Skeletal muscle tissue (tissue), 4 donors: ENCODE results near the gene RNF227. TPM values are rescaled to one million over a fixed set of nuclear protein-coding genes. Genes with fewer than 3 reads are reported as not detected.
A peak's percentile ranks its signal among the peaks of the same experiment; 100 is the strongest.

Source experiments
- H3K27ac ChIP-seq: one replicate; pipeline ENCODE4 v1.7.0; 2013; ENCODE audit warnings: mild to moderate bottlenecking, low read depth, low read length, inconsistent platforms
- H3K27me3 ChIP-seq, 3 donors: one replicate each; pipeline ENCODE4 v1.7.0; 2013; ENCODE audit warnings: low read length in 3 of 3; ENCODE audit not compliant: control insufficient read depth in 3 of 3, insufficient read depth in 3 of 3
- H3K36me3 ChIP-seq, 3 donors: one replicate each; pipeline ENCODE4 v1.7.0; 2013; ENCODE audit warnings: low read length in 3 of 3; ENCODE audit not compliant: control insufficient read depth in 3 of 3, insufficient read depth in 3 of 3
- H3K4me1 ChIP-seq, 3 donors: one replicate each; pipeline ENCODE4 v1.7.0; 2013; ENCODE audit warnings: low read length in 3 of 3, mild to moderate bottlenecking in 3 of 3; ENCODE audit not compliant: control insufficient read depth in 3 of 3, insufficient read depth in 3 of 3
- H3K4me3 ChIP-seq, 3 donors: one replicate each; pipeline ENCODE4 v1.7.0; 2013; ENCODE audit warnings: low read length in 3 of 3
- H3K9ac ChIP-seq, 3 donors: one replicate each; pipeline ENCODE4 v1.7.0; 2013; ENCODE audit warnings: low read length in 3 of 3, mild to moderate bottlenecking in 3 of 3, moderate library complexity in 2 of 3, low read depth in 1 of 3
- H3K9me3 ChIP-seq, 3 donors: one replicate each; pipeline ENCODE4 v1.7.0; 2013; ENCODE audit warnings: low read length in 3 of 3; ENCODE audit not compliant: control insufficient read depth in 3 of 3
- total RNA-seq: library from RNA; depleted of rRNA; stranded (reverse); fragments of >200 nt; gene quantifications from one replicate; pipeline ENCODE4 v1.2.3, GENCODE V29; 2014
- donor health status: Osteomylitis.

RNF227 gene
- total RNA-seq, 1 donor from 2014 or later, result 2.6 TPM

- Histone ChIP-seq H3K27me3 (no peaks in the 10 kb centered on the region), H3K27ac (no peak overlapping the region), H3K9me3 (no peaks in the 10 kb centered on the region), H3K36me3 (peaks cover 55 to 66% (median 60%) of the 10 kb centered on the region in 3 donors), H3K9ac (no peak overlapping the region), H3K4me1 (no peaks in the 10 kb centered on the region), H3K4me3 (no peak overlapping the region)
Observed at GRCh38 chr17:7946441-7946840, 30.4 kb upstream of the RNF227 start.

- Histone ChIP-seq H3K27ac (no peak overlapping the region), H3K4me1 (no peaks in the 10 kb centered on the region), H3K9me3 (no peaks in the 10 kb centered on the region), H3K9ac (no peak overlapping the region), H3K4me3 (no peak overlapping the region), H3K36me3 (peaks cover 59 to 68% (median 62%) of the 10 kb centered on the region in 3 donors), H3K27me3 (no peaks in the 10 kb centered on the region)
Observed at GRCh38 chr17:7945651-7946050, 29.6 kb upstream of the RNF227 start.

- H3K27me3 ChIP-seq, result no peaks in the 10 kb centered on the region
- H3K4me3 ChIP-seq, result no peak overlapping the region
- no peak overlapping the region for H3K9ac ChIP-seq
- H3K27ac ChIP-seq, result no peak overlapping the region
- H3K4me1 ChIP-seq, result no peaks in the 10 kb centered on the region
- no peaks in the 10 kb centered on the region for H3K9me3 ChIP-seq
- H3K36me3 ChIP-seq, result peaks cover 67 to 79% (median 72%) of the 10 kb centered on the region in 3 donors
Observed at GRCh38 chr17:7944326-7944725, 28.2 kb upstream of the RNF227 start.

- H3K27me3 ChIP-seq, result no peaks in the 10 kb centered on the region
- H3K9me3 ChIP-seq, result no peaks in the 10 kb centered on the region
- H3K27ac ChIP-seq, result no peak overlapping the region
- peaks cover 61 to 71% (median 64%) of the 10 kb centered on the region in 3 donors for H3K36me3 ChIP-seq
- no peak overlapping the region for H3K4me3 ChIP-seq
- H3K4me1 ChIP-seq, result no peaks in the 10 kb centered on the region
- peak overlapping the region in 1 of 3 donors; percentile 3 for H3K9ac ChIP-seq
Observed at GRCh38 chr17:7943291-7943690, 27.2 kb upstream of the RNF227 start.

- Histone ChIP-seq H3K9ac (no peak overlapping the region), H3K27me3 (no peaks in the 10 kb centered on the region), H3K36me3 (peaks cover 41 to 61% (median 57%) of the 10 kb centered on the region in 3 donors), H3K9me3 (no peaks in the 10 kb centered on the region), H3K4me1 (no peaks in the 10 kb centered on the region), H3K27ac (no peak overlapping the region), H3K4me3 (no peak overlapping the region)
Observed at GRCh38 chr17:7940743-7941142, 24.7 kb upstream of the RNF227 start.

- H3K9me3 ChIP-seq, result no peaks in the 10 kb centered on the region
- H3K9ac ChIP-seq, result no peak overlapping the region
- no peaks in the 10 kb centered on the region for H3K27me3 ChIP-seq
- no peak overlapping the region for H3K27ac ChIP-seq
- no peak overlapping the region for H3K4me3 ChIP-seq
- H3K36me3 ChIP-seq, result peaks cover 37 to 57% (median 54%) of the 10 kb centered on the region in 3 donors
- no peaks in the 10 kb centered on the region for H3K4me1 ChIP-seq
Observed at GRCh38 chr17:7940034-7940433, 23.9 kb upstream of the RNF227 start.

GRCh38 chr17:7935859-7936258, 19.8 kb upstream of the RNF227 start:
- Histone ChIP-seq H3K4me3 (no peak overlapping the region), H3K9ac (no peak overlapping the region), H3K36me3 (peaks cover 15 to 40% (median 27%) of the 10 kb centered on the region in 3 donors), H3K4me1 (peaks cover 20 to 25% (median 24%) of the 10 kb centered on the region in 3 donors), H3K9me3 (no peaks in the 10 kb centered on the region), H3K27ac (no peak overlapping the region), H3K27me3 (no peaks in the 10 kb centered on the region)

GRCh38 chr17:7932949-7933348, 16.9 kb upstream of the RNF227 start:
- no peaks in the 10 kb centered on the region for H3K27me3 ChIP-seq
- peaks cover 12 to 26% (median 13%) of the 10 kb centered on the region in 3 donors for H3K36me3 ChIP-seq
- no peaks in the 10 kb centered on the region for H3K9me3 ChIP-seq
- peak overlapping the region; percentile 98 to 100 (median 98) for H3K4me3 ChIP-seq
- peaks cover 20 to 28% (median 25%) of the 10 kb centered on the region in 3 donors for H3K4me1 ChIP-seq
- peak overlapping the region; percentile 81 to 94 (median 93) for H3K9ac ChIP-seq
- H3K27ac ChIP-seq, result peak overlapping the region; percentile 85

GRCh38 chr17:7932483-7932891, 16.4 kb upstream of the RNF227 start:
- no peaks in the 10 kb centered on the region for H3K9me3 ChIP-seq
- no peaks in the 10 kb centered on the region for H3K27me3 ChIP-seq
- peak overlapping the region; percentile 98 to 100 (median 98) for H3K4me3 ChIP-seq
- H3K36me3 ChIP-seq, result peaks cover 12 to 26% (median 13%) of the 10 kb centered on the region in 3 donors
- peak overlapping the region; percentile 85 for H3K27ac ChIP-seq
- H3K4me1 ChIP-seq, result peaks cover 20 to 28% (median 25%) of the 10 kb centered on the region in 3 donors
- peak overlapping the region; percentile 81 to 94 (median 93) for H3K9ac ChIP-seq

GRCh38 chr17:7931709-7932482, 15.8 kb upstream of the RNF227 start, which contains the start of the genes CNTROB and TRAPPC1:
Gene CNTROB, plus strand, starts transcription at chr17:7932206. Its CDS starts 874 bp downstream, at chr17:7933080.
Gene TRAPPC1, minus strand, starts transcription at chr17:7931946. Its CDS starts 117 bp downstream, at chr17:7931829.
- Histone ChIP-seq H3K27ac (peak within 1 kb of the TSS; percentile 85), H3K9me3 (no peaks in the 10 kb centered on the region), H3K9ac (peak within 1 kb of the TSS; percentile 82 to 94 (median 93)), H3K4me3 (peak within 1 kb of the TSS; percentile 98 to 100 (median 98)), H3K27me3 (no peaks in the 10 kb centered on the region), H3K4me1 (peaks cover 20 to 28% (median 25%) of the 10 kb centered on the region in 3 donors), H3K36me3 (peaks cover 9 to 23% (median 13%) of the 10 kb centered on the region in 3 donors)
